ENCODE results near the gene IFT43.

DNA sequence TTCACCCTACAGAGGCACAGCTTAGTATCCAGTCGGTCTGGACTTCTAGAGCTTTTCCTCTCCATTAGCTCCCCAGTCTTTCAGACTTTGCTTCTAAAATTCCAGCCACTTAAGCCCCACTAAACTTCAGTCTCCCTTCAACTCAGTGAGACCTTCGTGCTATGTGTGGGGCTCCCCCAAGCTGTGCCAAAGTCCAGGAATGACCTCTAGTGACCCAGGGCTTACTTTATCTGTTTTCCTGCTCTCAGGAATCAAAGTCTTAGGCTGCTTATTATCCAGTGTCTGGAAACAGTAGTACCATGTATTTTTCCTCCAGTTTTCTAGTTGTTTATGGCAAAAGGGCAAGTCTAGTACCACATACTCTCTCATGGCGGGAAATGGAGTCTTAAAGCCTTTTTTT lies 77.8 kb downstream of the IFT43 start:
- TF ChIP-seq POLR2A (IDR thresholded peaks at IDR 0.05; ENCODE audit: low read length) (no peak), GATA1 (IDR thresholded peaks at IDR 0.05; ENCODE audit: low read depth, low read length) (no peak)

Measured in erythroblast (primary cell).